Measurements from ENCODE around the gene C1orf115.
"Not testable (repeated sequence)": the region's sequence is repeated elsewhere in the genome, so short reads cannot be mapped to it uniquely, and the experiment has no call there.

C1orf115 gene

DNA sequence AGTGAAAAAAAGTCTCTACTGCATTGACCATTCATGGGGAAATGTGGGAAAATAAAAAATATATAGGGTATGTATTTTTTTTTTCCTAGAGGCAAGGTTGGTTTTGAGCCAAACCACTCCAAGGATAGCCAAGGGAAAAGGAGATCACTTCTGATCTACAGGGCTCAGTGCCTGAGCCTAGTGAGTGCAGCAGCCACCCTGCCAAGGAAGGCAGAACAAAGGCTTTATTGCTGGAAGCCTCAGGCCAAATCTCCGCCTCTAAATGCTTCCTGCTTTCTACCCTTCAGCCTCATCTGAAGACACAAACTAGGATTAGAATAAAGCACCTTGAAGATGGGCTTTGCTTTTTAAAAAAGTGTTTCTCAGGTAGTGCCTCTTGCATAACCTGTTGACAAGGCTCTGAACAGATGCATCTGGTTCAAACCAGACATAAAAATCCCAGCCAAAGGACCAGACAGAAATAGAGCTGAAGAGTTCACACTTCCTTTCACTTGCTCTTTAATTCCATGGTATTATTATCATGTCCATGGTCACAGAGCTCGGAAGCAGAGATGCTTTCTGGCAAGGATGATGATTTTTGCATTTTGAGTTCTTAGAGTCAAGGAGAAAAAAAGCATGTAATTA, 10.5 kb downstream of the C1orf115 start:
- Histone ChIP-seq H3K9ac (ENCODE audit: low read depth, low read length) (no peak overlapping the region), H3K36me3 (ENCODE audit: insufficient read depth, low read length) (no peaks in the 10 kb centered on the region), H3K4me1 (ENCODE audit: insufficient read depth, low read length) (peaks cover 10% of the 10 kb centered on the region; the same call in 1 of the 2 replicates), H3K9me3 (ENCODE audit: control insufficient read depth, insufficient read depth, low read length) (no peaks in the 10 kb centered on the region)

DNA sequence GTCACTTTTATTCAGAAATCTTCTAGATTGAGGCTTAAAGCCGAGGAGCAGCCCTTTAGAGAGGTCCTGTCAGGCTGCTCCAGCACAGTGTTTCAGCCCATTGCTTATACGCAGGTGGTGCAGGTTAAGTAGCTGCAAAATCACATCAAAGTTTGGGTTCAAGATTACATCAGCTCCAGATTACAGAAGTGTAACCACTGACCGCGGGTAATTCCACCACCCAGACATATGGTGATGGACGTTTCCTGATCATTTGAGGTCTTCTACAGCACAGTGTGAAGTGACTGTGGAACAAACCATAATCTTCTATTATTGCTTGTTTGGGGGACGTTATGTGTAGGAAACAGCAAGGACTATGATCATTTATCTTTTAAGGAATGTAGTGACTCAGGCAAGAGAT, 11.8 kb downstream of the C1orf115 start:
- H3K36me3 ChIP-seq (ENCODE audit: insufficient read depth, low read length) = no peaks in the 10 kb centered on the region
- H3K9me3 ChIP-seq (ENCODE audit: control insufficient read depth, insufficient read depth, low read length) = no peaks in the 10 kb centered on the region
- H3K4me1 ChIP-seq (ENCODE audit: insufficient read depth, low read length) = peaks cover 10% of the 10 kb centered on the region; the same call in 1 of the 2 replicates
- H3K9ac ChIP-seq (ENCODE audit: low read depth, low read length) = no peak overlapping the region

DNA sequence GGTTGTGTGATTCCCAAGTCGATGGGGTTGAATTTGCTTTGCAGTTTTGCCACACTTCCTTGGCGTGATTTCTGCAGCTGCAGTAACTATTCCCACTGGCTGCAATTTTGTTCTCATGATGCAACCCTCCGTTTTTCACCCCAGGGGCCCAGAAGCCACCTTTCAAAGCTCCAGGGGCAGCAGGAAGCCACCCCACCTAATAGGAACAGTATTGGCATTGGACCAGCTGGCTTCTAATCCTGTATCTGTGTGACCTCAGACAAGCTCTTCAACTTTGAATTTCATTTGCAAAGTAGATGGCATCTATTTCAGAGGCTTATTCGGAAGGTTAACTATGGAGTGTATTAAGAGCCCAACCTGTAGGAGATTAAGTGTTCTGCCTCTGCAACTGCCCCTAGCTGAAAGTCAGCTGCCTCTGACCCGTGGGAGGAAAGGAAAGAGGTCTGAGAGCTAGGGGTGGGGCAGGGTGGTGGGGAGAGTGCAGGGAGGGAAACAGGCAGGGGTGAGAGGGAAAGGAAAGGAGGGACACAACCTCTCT, 12.6 kb downstream of the C1orf115 start:
- Histone ChIP-seq H3K36me3 (ENCODE audit: insufficient read depth, low read length) (no peaks in the 10 kb centered on the region), H3K4me1 (ENCODE audit: insufficient read depth, low read length) (peaks cover 10% of the 10 kb centered on the region; the same call in 1 of the 2 replicates), H3K9ac (ENCODE audit: low read depth, low read length) (no peak overlapping the region), H3K9me3 (ENCODE audit: control insufficient read depth, insufficient read depth, low read length) (no peaks in the 10 kb centered on the region)

DNA sequence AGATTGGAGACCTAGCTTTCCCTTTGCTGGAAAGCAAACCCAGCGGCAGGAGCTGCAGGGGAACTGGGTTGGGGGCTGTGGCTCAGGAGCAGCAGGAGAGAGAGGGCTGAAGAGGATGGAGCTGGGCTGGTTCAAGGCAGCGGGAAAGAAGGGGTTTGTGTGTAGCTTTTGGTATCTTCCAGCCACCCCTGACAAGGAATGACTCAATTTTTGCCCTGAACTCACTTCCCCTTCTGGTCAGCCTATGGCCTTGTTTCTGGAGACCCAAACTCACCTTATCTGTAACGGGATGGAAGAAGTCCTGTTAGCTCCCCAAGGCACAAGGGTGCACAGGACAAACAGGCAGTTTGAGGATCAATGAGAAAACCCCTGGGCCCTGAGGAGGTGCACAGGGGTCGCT, 13.1 kb downstream of the C1orf115 start:
- H3K9ac ChIP-seq (ENCODE audit: low read depth, low read length) = no peak overlapping the region
- H3K4me1 ChIP-seq (ENCODE audit: insufficient read depth, low read length) = peaks cover 10% of the 10 kb centered on the region; the same call in 1 of the 2 replicates
- H3K9me3 ChIP-seq (ENCODE audit: control insufficient read depth, insufficient read depth, low read length) = no peaks in the 10 kb centered on the region
- H3K36me3 ChIP-seq (ENCODE audit: insufficient read depth, low read length) = no peaks in the 10 kb centered on the region

DNA sequence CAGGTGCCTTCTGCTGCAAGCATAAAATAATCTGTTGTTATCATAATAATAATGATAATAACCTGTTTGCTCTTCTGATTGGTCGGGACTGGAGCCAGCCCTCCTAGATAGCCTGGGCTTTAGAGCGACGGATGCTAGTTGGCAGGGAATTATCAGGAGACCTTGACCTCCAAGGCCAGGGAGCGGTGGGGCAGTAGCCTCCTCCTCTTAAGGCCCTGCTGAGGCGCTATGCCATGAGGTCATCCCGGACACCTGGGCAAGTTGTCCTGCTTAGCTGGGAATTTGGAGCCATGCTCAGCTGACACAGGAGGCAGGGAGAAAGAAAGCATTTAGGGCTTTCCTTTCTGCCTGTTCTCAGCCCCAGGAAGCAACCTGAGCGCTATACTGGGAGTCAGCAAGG, 15.6 kb downstream of the C1orf115 start:
- Histone ChIP-seq H3K4me1 (ENCODE audit: insufficient read depth, low read length) (peaks cover 3% of the 10 kb centered on the region; the same call in 1 of the 2 replicates), H3K9ac (ENCODE audit: low read depth, low read length) (no peak overlapping the region), H3K9me3 (ENCODE audit: control insufficient read depth, insufficient read depth, low read length) (no peaks in the 10 kb centered on the region), H3K36me3 (ENCODE audit: insufficient read depth, low read length) (no peaks in the 10 kb centered on the region)

DNA sequence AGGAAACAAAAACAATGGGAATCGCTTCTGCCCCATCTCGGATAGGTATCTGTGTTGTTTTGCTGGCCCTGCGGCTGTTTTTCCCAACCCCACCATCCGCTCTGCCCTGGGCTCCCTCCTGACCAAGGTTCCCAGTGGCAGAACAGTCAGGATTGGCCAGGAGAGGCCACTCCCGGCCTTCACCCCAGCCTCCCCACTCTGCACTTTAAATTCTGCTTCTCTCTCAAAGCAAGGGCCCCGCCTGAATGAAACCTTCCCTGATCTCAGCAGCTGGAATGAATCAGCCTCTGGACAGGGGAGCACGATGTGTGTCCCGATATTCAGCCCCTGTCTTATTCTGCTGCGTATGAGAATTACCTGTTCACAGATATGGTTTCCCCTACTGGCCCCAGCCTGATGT, 16.3 kb downstream of the C1orf115 start:
- H3K36me3 ChIP-seq (ENCODE audit: insufficient read depth, low read length) = no peaks in the 10 kb centered on the region
- no peaks in the 10 kb centered on the region for H3K4me1 ChIP-seq (ENCODE audit: insufficient read depth, low read length)
- no peaks in the 10 kb centered on the region for H3K9me3 ChIP-seq (ENCODE audit: control insufficient read depth, insufficient read depth, low read length)
- H3K9ac ChIP-seq (ENCODE audit: low read depth, low read length) = no peak overlapping the region

DNA sequence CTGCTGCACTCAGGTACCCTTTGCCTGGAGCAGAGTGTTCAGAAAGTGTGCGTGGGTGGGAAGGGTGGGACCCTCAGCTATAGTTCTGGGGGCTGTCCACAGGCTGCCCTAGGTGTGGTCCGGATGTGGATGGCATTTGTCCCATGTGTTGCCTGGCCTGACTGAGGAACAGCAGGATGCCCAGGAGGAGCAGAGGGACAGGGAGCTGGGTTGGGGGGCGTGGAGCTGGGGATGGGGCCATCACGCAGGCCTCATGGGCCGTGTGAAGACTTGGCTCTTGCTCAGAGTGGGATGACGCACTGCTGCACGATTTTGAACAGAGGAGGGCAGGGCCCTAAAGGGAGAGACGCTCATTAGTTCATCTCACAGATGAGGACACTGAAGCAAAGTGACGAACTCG, 17.0 kb downstream of the C1orf115 start:
- Histone ChIP-seq H3K36me3 (ENCODE audit: insufficient read depth, low read length) (no peaks in the 10 kb centered on the region), H3K4me1 (ENCODE audit: insufficient read depth, low read length) (no peaks in the 10 kb centered on the region), H3K9ac (ENCODE audit: low read depth, low read length) (no peak overlapping the region), H3K9me3 (ENCODE audit: control insufficient read depth, insufficient read depth, low read length) (no peaks in the 10 kb centered on the region)

DNA sequence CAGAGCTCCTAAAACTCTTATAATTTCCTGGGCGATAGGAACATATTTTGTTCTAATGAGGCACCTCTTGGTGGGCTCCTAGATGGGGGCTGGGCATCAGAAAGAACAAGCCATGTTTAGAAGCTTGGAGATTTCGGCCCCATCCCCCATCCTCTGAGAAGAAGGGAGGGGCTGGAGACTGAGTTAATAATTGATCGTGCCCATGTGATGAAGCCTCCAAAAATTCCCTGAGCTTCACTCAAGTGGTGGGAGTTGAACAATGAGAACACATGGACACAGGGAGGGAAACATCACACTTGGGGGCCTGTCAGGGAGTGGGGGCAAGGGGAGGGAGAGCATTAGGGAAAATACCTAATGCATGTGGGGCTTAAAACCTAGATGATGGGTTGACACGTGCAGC, 18.1 kb downstream of the C1orf115 start:
- Histone ChIP-seq H3K4me1 (ENCODE audit: insufficient read depth, low read length) (no peaks in the 10 kb centered on the region), H3K9me3 (ENCODE audit: control insufficient read depth, insufficient read depth, low read length) (no peaks in the 10 kb centered on the region), H3K36me3 (ENCODE audit: insufficient read depth, low read length) (no peaks in the 10 kb centered on the region), H3K9ac (ENCODE audit: low read depth, low read length) (no peak overlapping the region)

DNA sequence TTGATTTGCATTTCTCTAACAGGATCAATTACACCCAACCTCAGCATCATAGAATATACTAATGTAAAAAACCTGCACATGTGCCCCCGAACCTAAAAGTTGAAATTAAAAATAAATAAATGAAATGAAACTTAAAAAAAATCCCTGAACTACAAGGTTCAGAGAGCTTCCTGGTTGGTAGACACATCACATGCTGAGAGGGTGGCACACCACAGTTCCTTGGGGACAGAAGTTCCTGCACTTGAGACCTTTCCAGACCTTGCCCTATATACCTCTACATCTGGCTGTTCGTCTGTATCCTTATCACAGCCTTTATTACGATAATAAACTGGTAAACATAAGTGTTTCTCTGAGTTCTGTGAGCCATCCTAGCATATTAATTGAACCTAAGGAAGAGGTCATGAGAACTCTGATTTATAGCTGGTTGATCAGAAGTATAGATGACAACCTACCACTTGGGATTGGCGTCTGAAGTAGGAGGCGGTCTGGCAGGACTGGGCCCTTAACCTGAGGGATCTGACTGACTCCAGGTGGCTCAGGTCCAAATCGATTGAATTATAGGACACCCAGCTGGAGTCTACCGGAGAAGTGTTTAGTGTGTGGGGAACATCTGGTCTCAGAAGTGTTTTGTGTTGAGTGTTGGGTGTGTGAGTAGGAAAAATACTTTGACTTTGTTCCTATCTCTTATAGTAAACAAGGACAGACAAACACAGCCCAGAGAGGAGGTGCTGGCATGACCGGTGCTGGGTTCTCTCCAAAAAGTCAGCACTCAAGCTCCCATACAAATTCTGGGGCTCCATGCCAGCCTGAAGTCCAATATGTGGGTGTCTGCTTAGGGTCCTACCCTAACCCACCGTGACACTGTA, 19.0 kb downstream of the C1orf115 start:
- H3K36me3 ChIP-seq (ENCODE audit: insufficient read depth, low read length) = no peaks in the 10 kb centered on the region
- no peaks in the 10 kb centered on the region for H3K4me1 ChIP-seq (ENCODE audit: insufficient read depth, low read length)
- 0 out of 2 replicates have a peak, but pooled peaks cover 5% of the 10 kb centered on the region for H3K9me3 ChIP-seq (ENCODE audit: control insufficient read depth, insufficient read depth, low read length)
- H3K9ac ChIP-seq (ENCODE audit: low read depth, low read length) = no peak overlapping the region

DNA sequence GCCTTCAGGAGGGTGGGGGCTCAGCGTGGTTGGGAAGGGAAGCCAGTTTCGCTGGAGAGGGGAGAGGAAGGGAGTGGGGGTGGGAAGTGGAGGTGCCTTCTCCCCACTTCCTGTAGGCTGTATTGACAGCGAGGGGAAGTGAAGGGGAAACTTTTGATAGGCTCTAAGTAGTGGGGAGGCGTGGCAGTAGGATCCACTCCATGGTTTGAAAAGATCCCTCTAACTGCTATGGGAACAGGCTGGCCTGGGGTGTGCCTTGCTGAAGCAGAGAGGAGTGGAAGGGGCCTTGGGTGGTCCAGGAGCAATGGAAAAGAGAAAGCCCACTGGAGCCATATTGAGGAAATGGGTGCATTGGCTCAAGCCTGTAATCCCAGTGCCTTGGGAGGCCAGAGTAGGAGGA, 20.2 kb downstream of the C1orf115 start:
- H3K9ac ChIP-seq (ENCODE audit: low read depth, low read length) = no peak overlapping the region
- no peaks in the 10 kb centered on the region for H3K36me3 ChIP-seq (ENCODE audit: insufficient read depth, low read length)
- H3K4me1 ChIP-seq (ENCODE audit: insufficient read depth, low read length) = no peaks in the 10 kb centered on the region
- peaks cover 11% of the 10 kb centered on the region; the same call in 1 of the 2 replicates for H3K9me3 ChIP-seq (ENCODE audit: control insufficient read depth, insufficient read depth, low read length)

DNA sequence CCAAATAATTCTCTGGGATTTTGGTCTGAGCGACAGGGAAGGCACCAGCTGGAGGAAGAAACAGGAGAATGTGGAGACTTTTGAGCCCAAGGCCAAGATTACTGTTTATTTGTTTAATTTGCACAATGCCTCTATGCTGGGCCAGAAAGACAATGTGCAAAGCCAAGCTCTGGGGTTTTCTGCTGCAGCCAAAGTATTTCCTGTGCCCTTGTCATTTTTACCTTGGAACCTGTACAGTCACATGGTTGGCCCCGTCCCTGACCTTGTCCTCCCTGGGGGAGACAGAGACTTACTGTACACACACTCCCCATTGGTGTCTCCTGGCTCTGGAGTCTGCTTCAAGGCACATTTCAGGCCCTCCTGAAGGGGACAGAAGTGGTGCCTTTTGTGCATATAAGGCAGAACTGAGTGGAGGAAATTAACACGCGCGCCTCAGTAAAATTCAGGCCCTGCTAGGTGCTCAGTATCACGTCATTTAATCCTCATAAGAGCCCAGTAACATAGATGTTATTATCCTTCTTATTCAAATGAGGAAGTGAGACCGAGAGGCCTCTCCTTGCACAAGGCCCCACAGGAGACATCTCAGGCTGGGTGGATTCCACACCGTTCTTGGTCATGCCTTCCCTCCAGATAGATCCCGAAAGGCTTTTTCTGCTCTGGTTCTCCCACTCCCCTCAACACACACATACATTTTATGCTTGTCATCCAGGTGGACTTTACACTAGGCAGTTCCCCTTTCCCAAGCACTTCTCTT, 21.1 kb downstream of the C1orf115 start:
- Histone ChIP-seq H3K36me3 (ENCODE audit: insufficient read depth, low read length) (no peaks in the 10 kb centered on the region), H3K4me1 (ENCODE audit: insufficient read depth, low read length) (no peaks in the 10 kb centered on the region), H3K9ac (ENCODE audit: low read depth, low read length) (no peak overlapping the region), H3K9me3 (ENCODE audit: control insufficient read depth, insufficient read depth, low read length) (peaks cover 14% of the 10 kb centered on the region; the same call in 1 of the 2 replicates)

DNA sequence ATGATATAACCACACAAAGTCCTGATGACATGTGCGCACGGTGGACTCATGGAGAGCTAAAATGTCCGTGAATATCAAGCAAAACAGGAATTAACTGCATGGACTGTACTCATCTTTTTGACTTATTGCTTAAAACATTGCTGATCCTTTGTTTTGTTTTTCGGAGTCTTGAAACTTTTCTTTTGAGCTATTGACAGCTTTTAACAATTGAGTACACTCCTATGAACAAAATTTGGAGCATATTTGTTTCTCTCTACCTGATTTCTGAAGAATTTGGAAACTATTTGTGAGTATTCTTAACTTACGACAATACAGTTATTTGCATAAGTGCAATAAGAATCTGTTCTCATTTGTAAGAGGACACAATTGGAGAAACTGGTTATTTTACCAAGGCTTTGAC, 25.8 kb downstream of the C1orf115 start:
- H3K36me3 ChIP-seq (ENCODE audit: insufficient read depth, low read length); H3K4me1 ChIP-seq (ENCODE audit: insufficient read depth, low read length); H3K9ac ChIP-seq (ENCODE audit: low read depth, low read length): not testable (repeated sequence)
- peaks cover 20% of the 10 kb centered on the region; the same call in 1 of the 2 replicates for H3K9me3 ChIP-seq (ENCODE audit: control insufficient read depth, insufficient read depth, low read length)

DNA sequence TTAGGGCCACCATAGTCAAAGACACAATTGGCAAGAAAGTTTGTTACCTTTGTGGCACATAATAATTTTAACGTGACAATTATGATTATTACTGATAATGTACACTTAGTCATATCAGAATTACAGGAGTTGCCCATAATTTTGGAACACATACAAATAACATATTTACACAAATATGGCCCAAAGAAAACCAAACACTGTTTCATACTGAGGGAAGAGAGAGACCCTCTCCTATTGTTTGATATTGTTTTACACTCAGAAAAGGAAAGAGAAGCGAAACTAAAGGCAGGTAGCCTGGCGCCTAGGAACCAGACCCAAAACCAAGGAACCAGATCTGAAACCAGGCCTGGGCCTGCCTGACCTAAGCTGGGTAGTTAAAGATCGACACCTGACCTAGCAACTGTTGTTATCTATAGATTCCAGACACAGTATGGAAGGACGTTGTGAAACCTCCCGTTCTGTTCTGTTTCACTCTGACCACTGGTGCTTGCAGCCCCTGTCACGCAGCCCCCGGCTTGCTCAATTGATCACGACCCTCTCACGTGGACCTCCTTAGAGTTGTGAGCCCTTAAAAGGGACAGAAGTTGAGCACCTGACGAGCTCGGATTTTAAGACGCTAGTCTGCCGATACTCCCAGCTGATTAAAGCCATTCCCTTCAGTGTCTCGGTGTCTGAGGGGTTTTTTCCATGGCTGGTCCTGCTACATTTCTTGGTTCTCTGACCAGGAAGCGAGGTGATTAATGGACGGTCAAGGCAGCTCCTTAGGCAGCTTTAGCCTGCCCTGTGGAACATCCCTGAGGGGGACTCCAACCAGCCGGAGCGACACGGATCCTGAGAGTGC, 27.9 kb downstream of the C1orf115 start:
- Histone ChIP-seq H3K4me1 (ENCODE audit: insufficient read depth, low read length) (no peaks in the 10 kb centered on the region), H3K9me3 (ENCODE audit: control insufficient read depth, insufficient read depth, low read length) (peaks cover 20% of the 10 kb centered on the region; the same call in 1 of the 2 replicates), H3K9ac (ENCODE audit: low read depth, low read length) (no peak overlapping the region), H3K36me3 (ENCODE audit: insufficient read depth, low read length) (no peaks in the 10 kb centered on the region)
